ENCODE data around the gene PARP14. TPM values are rescaled to one million over a fixed set of nuclear protein-coding genes. Genes with fewer than 3 reads are reported as not detected.

The PARP14 gene
- total and polyA plus RNA-seq, 2 experiments from 2014 or later, result 5.6 to 11.7 TPM

DNA sequence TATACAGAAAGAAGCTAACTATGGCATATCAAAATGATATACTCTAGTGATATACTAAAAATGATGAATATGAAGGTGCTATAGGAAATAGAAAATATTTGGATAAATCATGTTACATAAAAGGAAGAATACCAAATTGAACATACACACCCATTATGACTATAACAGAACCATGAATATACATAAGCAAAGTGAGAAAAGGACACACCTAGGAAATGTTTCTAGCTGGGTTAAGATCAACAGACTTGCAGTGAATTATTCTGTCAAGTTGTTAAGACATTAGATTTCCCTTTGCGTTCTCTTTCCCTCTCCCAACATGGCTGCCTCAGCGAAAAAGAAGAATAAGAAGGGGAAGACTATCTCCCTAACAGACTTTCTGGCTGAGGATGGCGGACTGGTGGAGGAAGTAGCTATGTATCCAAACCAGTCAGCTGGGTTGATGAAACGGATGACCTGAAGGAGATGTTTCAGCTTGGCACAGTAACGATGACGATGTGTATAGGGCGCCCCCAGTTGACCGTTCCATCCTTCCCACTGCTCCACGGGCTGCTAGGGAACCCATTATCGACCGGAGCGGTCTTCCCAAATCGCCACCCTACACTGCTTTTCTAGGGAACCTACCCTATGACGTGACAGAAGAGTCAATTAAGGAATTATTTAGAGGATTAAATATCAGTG lies 20.2 kb upstream of the PARP14 start:
- TF ChIP-seq EZH2phosphoT487 (IDR thresholded peaks at IDR 0.05; ENCODE audit: insufficient read depth, low read depth) (no peak), EZH2 (IDR thresholded peaks at IDR 0.05; ENCODE audit: insufficient read depth, poor library complexity, severe bottlenecking) (no peak)
- Histone ChIP-seq H3K4me1 (ENCODE audit: insufficient read depth) (no peaks in the 10 kb centered on the region), H3K9ac (no peak overlapping the region), H3K9me2 (ENCODE audit: insufficient read depth) (no peaks in the 10 kb centered on the region), H3K27ac (no peak overlapping the region), H3K27me3 (replicated peaks; ENCODE audit: insufficient read depth) (no peaks in the 10 kb centered on the region; the same call in 1 of the 2 replicates), H2AFZ (no peak overlapping the region), H3K79me2 (ENCODE audit: insufficient read depth) (no peaks in the 10 kb centered on the region), H3K36me3 (ENCODE audit: low read depth) (no peaks in the 10 kb centered on the region), H3K9me3 (ENCODE audit: low read depth) (no peaks in the 10 kb centered on the region), H3F3A (ENCODE audit: insufficient read depth) (no peaks in the 10 kb centered on the region), H3K4me2 (ENCODE audit: unreplicated experiment) (no peak overlapping the region), H3K4me3 (no peak overlapping the region), H4K20me1 (ENCODE audit: insufficient read depth) (no peaks in the 10 kb centered on the region)
- in situ Hi-C loops (cut with MboI), result no loop called here
- 32 to 35% methylated on average over 14 of the region's 14 CpGs for WGBS, 2 experiments (ENCODE audit: low coverage in 1 of 2, low lambda C conversion rate in 2 of 2, missing lambda C conversion rate in 2 of 2)
- no peak for DNase-seq

DNA sequence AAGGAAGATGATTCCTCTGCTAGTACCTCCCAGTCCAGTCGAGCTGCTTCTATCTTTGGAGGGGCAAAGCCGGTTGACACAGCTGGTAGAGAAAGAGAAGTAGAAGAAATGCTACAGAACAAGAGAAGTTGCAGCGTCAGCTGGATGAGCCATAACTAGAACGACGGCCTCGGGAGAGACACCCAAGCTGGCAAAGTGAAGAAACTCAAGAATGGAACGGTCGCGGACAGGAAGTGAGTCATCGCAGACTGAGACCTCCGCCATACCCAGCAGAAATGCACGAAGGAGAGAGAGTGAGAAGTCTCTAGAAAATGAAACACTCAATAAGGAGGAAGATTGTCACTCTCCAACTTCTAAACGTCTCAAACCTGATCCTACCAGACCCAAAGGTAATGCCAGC lies 19.0 kb upstream of the PARP14 start:
- in situ Hi-C loops (cut with MboI), result no loop called here
- Histone ChIP-seq H3K9me3 (ENCODE audit: low read depth) (no peaks in the 10 kb centered on the region), H3K9me2 (ENCODE audit: insufficient read depth) (no peaks in the 10 kb centered on the region), H3K79me2 (ENCODE audit: insufficient read depth) (no peaks in the 10 kb centered on the region), H3K27ac (no peak overlapping the region), H3K4me1 (ENCODE audit: insufficient read depth) (no peaks in the 10 kb centered on the region), H3K9ac (no peak overlapping the region), H3K4me2 (ENCODE audit: unreplicated experiment) (no peak overlapping the region), H3F3A (ENCODE audit: insufficient read depth) (no peaks in the 10 kb centered on the region), H4K20me1 (ENCODE audit: insufficient read depth) (no peaks in the 10 kb centered on the region), H2AFZ (no peak overlapping the region), H3K36me3 (ENCODE audit: low read depth) (no peaks in the 10 kb centered on the region), H3K4me3 (no peak overlapping the region), H3K27me3 (replicated peaks; ENCODE audit: insufficient read depth) (no peaks in the 10 kb centered on the region; the same call in 1 of the 2 replicates)
- TF ChIP-seq EZH2 (IDR thresholded peaks at IDR 0.05; ENCODE audit: insufficient read depth, poor library complexity, severe bottlenecking) (no peak), EZH2phosphoT487 (IDR thresholded peaks at IDR 0.05; ENCODE audit: insufficient read depth, low read depth) (no peak)
- no peak for DNase-seq
- 80 to 82% methylated on average over 13 of the region's 13 CpGs for WGBS, 2 experiments (ENCODE audit: low coverage in 1 of 2, low lambda C conversion rate in 2 of 2, missing lambda C conversion rate in 2 of 2)

DNA sequence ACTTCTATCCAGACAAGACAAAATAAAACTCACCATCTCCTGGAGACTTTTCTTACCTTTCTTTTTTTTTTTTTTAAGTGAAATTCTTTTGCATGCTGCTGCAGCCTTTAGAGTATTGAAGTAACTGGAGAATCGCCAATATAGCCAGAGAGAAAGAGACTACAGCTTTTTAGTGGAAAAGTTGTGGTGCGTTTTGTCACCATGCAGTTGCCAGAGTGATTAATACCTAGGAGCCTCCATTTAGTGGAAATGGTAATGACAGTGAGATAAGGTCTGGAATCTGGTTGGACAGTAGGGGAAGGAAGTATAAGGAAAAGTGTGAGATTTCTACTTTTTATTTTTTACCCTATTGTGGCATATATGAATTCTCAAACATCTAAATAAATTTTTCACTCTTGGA lies 18.1 kb upstream of the PARP14 start:
- H3K27me3 ChIP-seq (replicated peaks; ENCODE audit: insufficient read depth), result no peaks in the 10 kb centered on the region; the same call in 1 of the 2 replicates
- no peaks in the 10 kb centered on the region for H3K36me3 ChIP-seq (ENCODE audit: low read depth)
- TF ChIP-seq EZH2 (IDR thresholded peaks at IDR 0.05; ENCODE audit: insufficient read depth, poor library complexity, severe bottlenecking), result no peak
- TF ChIP-seq EZH2phosphoT487 (IDR thresholded peaks at IDR 0.05; ENCODE audit: insufficient read depth, low read depth), result no peak
- DNase-seq, result no peak
- H4K20me1 ChIP-seq (ENCODE audit: insufficient read depth), result no peaks in the 10 kb centered on the region
- no peak overlapping the region for H3K4me3 ChIP-seq
- H3K27ac ChIP-seq, result no peak overlapping the region
- no peaks in the 10 kb centered on the region for H3K9me2 ChIP-seq (ENCODE audit: insufficient read depth)
- no peaks in the 10 kb centered on the region for H3K4me1 ChIP-seq (ENCODE audit: insufficient read depth)
- no peaks in the 10 kb centered on the region for H3K9me3 ChIP-seq (ENCODE audit: low read depth)
- 67 to 70% methylated on average over 2 of the region's 2 CpGs for WGBS, 2 experiments (ENCODE audit: low coverage in 1 of 2, low lambda C conversion rate in 2 of 2, missing lambda C conversion rate in 2 of 2)
- H3F3A ChIP-seq (ENCODE audit: insufficient read depth), result no peaks in the 10 kb centered on the region
- no peak overlapping the region for H3K9ac ChIP-seq
- in situ Hi-C loops (cut with MboI), result no loop called here
- no peak overlapping the region for H2AFZ ChIP-seq
- no peaks in the 10 kb centered on the region for H3K79me2 ChIP-seq (ENCODE audit: insufficient read depth)
- H3K4me2 ChIP-seq (ENCODE audit: unreplicated experiment), result no peak overlapping the region

DNA sequence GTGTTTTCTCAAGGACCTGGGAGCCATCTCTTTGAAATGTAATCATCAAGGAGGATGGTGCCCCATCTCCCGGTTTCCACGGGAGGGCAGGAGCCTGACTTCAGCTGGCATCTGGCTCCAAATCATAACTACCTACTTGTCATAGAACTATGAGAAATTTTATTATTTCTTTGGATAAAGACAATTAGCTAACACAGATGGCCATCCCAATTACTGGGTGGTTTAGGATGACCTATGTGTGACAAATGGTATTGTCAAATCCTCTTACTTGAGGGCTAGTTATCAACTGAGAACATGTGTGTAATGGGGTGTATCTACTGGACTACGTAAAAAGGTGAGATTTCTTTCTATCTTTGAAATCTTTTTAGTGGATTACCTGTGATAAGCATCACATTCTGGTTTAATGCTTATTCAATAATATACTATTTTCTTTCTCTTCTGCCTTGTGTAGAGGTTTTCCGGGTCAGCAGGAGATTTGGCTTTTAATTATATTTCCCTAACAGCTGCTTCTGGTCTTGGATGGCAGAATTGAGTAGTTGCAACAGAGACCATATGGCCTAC lies 15.3 kb upstream of the PARP14 start:
- no peak overlapping the region for H3K27ac ChIP-seq
- peaks cover 3% of the 10 kb centered on the region; the same call in 1 of the 2 replicates for H3K4me1 ChIP-seq (ENCODE audit: insufficient read depth)
- in situ Hi-C loops (cut with MboI), result no loop called here
- no peak overlapping the region for H3K9ac ChIP-seq
- no peak for TF ChIP-seq EZH2 (IDR thresholded peaks at IDR 0.05; ENCODE audit: insufficient read depth, poor library complexity, severe bottlenecking)
- TF ChIP-seq EZH2phosphoT487 (IDR thresholded peaks at IDR 0.05; ENCODE audit: insufficient read depth, low read depth), result no peak
- WGBS, 2 experiments (ENCODE audit: low coverage in 1 of 2, low lambda C conversion rate in 2 of 2, missing lambda C conversion rate in 2 of 2), result 46 to 50% methylated on average over 4 of the region's 4 CpGs
- H3K4me2 ChIP-seq (ENCODE audit: unreplicated experiment), result no peak overlapping the region
- no peaks in the 10 kb centered on the region for H3K36me3 ChIP-seq (ENCODE audit: low read depth)
- peaks cover 9% of the 10 kb centered on the region for H3F3A ChIP-seq (ENCODE audit: insufficient read depth)
- no peak overlapping the region for H2AFZ ChIP-seq
- DNase-seq, result no peak
- no peaks in the 10 kb centered on the region for H3K9me3 ChIP-seq (ENCODE audit: low read depth)
- no peaks in the 10 kb centered on the region for H3K9me2 ChIP-seq (ENCODE audit: insufficient read depth)
- no peaks in the 10 kb centered on the region for H4K20me1 ChIP-seq (ENCODE audit: insufficient read depth)
- H3K27me3 ChIP-seq (replicated peaks; ENCODE audit: insufficient read depth), result no peaks in the 10 kb centered on the region; the same call in 1 of the 2 replicates
- H3K4me3 ChIP-seq, result no peak overlapping the region
- H3K79me2 ChIP-seq (ENCODE audit: insufficient read depth), result no peaks in the 10 kb centered on the region

All from GM23248 (cell line).